Nephron progenitor cell (in vitro differentiated cells): Measurements from ENCODE around the gene NT5DC2.

ENCODE experiments used
- DNase-seq: peaks from one replicate; pipeline ENCODE4 v3.0.0; 2021
- H3K27ac Mint-ChIP-seq: 2 replicates; pipeline ENCODE4 v1.8.0; 2021; ENCODE audit warnings: mild to moderate bottlenecking, moderate library complexity, mixed read lengths
- H3K27me3 Mint-ChIP-seq: 2 replicates; pipeline ENCODE4 v1.8.0; 2021; ENCODE audit warnings: mild to moderate bottlenecking, low read depth, mixed read lengths; ENCODE audit not compliant: poor library complexity
- H3K36me3 Mint-ChIP-seq: 2 replicates; pipeline ENCODE4 v1.8.0; 2021; ENCODE audit warnings: low read depth, mixed read lengths
- H3K4me1 Mint-ChIP-seq: 2 replicates; pipeline ENCODE4 v1.8.0; 2021; ENCODE audit warnings: mixed read lengths
- H3K4me3 Mint-ChIP-seq: 2 replicates; pipeline ENCODE4 v1.8.0; 2021; ENCODE audit warnings: mild to moderate bottlenecking, moderate library complexity, mixed read lengths
- H3K9me3 Mint-ChIP-seq: 2 replicates; pipeline ENCODE4 v1.8.0; 2021; ENCODE audit warnings: mild to moderate bottlenecking, moderate library complexity, mixed read lengths
- TF ChIP-seq, protein P1 (sequence below): fragments of 200-600 bp; sonication (generic); IDR thresholded peaks from 2 replicates; pipeline ENCODE4 v1.5.0; 2021; ENCODE audit warnings: antibody characterized with exemption

Gene NT5DC2

DNA sequence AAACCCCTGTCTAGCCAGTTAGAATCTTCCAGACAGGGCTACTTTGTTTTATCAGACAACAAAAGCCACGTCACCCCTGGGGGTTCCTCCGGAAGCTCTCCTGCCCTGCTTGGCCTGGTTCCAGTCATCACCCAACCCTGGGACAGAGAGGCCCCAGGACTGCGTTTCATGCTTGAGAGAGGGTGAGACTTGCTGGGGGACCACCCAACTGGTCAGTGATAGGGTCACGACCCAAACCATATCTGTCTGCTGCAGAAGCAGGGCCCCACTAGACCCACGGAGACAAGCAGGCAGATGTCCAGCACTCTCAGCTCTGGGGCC, 1.2 kb downstream of the NT5DC2 start:
- TF ChIP-seq, protein P1, sequence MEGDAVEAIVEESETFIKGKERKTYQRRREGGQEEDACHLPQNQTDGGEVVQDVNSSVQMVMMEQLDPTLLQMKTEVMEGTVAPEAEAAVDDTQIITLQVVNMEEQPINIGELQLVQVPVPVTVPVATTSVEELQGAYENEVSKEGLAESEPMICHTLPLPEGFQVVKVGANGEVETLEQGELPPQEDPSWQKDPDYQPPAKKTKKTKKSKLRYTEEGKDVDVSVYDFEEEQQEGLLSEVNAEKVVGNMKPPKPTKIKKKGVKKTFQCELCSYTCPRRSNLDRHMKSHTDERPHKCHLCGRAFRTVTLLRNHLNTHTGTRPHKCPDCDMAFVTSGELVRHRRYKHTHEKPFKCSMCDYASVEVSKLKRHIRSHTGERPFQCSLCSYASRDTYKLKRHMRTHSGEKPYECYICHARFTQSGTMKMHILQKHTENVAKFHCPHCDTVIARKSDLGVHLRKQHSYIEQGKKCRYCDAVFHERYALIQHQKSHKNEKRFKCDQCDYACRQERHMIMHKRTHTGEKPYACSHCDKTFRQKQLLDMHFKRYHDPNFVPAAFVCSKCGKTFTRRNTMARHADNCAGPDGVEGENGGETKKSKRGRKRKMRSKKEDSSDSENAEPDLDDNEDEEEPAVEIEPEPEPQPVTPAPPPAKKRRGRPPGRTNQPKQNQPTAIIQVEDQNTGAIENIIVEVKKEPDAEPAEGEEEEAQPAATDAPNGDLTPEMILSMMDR, result no peak
- H3K4me1 Mint-ChIP-seq, result peaks cover 63% of the 10 kb centered on the region
- H3K27ac Mint-ChIP-seq, result no peak overlapping the region
- H3K4me3 Mint-ChIP-seq, result peak overlapping the region; percentile 88
- DNase-seq, result peak; percentile 36
- H3K36me3 Mint-ChIP-seq, result peaks cover 16% of the 10 kb centered on the region
- H3K27me3 Mint-ChIP-seq, result no peaks in the 10 kb centered on the region
- no peaks in the 10 kb centered on the region for H3K9me3 Mint-ChIP-seq

DNA sequence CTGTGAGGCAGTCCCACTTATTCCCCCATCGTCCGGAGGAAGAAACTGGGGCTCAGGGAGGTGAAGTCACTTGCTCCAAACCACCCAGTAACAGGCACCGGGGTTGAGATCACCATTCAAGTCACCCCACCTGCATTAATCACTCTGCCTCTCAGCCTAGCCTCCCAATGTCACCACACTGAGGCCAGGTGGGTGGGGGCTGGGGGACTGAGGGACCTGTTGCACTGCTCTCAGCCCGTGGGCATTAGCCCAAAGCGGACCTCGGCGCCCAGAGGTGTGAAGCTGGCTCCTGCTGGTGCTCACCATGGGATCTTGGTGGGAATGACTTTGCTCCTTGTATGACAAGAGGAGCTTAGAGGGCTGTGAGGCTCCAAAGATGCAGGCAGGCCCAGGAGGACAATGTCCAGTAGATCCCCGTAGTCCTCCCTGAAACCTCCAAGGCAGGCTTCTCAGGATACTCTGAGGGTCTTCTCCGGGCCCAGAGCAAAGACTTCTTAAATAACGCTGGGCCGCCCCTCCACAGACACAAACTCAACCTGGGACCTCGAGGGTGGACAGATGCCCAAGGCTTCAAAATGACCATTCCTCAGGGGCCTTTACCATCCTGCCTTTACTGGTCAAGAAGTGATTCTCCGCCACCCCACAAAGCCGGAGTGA, 1.7 kb downstream of the NT5DC2 start:
- Mint-ChIP-seq H3K4me3 (peak overlapping the region; percentile 88), H3K36me3 (peaks cover 16% of the 10 kb centered on the region), H3K27me3 (no peaks in the 10 kb centered on the region), H3K4me1 (peaks cover 63% of the 10 kb centered on the region), H3K27ac (no peak overlapping the region), H3K9me3 (no peaks in the 10 kb centered on the region)
- no peak for DNase-seq
- TF ChIP-seq, protein P1, result no peak

DNA sequence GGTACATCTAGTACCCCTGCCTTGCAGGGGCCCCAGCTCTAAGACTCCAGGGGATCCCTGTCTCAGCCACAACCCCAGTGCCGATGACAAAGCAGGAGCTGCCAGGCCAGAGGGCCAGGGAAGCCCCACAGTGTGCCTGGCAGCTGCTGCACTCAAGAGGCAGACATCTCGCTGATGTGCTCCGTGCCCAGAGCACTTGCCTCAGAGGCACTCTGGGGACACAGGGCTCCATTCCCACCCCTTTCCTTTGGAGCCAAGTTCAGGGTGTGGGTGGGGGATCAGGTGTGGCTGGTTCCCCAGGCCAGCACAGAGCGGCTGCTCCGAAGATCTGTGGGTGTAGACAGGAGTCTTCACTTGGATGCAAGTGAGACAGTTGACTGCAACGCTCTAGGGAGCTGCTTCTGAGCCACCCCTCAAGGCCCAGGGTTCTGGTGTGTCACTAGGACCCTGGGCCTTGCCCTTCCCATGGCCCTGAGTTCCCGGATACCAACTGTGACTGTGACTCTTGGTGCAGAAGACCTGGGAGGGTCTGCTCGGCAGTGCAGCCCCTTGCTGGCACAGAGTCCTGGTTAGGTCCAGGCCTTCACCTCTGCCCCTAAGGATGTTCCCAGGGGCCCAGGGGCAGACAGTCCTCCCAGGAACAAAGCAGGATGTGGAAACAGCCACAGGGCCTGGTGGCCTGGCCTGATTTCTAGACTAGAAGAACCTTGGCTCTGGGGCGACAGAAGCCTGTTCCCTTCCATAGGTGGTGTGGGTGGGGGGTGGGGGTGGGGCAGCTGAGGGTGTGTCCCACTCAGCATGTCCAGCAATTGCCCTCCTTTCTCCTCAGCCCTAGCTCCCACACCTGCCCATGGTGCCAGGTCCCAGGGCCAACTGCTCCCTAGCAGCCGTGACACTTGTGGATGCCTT, 2.5 kb downstream of the NT5DC2 start:
- TF ChIP-seq, protein P1, result no peak
- peak overlapping the region; percentile 88 for H3K4me3 Mint-ChIP-seq
- peaks cover 21% of the 10 kb centered on the region for H3K36me3 Mint-ChIP-seq
- H3K27me3 Mint-ChIP-seq, result no peaks in the 10 kb centered on the region
- no peak for DNase-seq
- H3K9me3 Mint-ChIP-seq, result no peaks in the 10 kb centered on the region
- peaks cover 63% of the 10 kb centered on the region for H3K4me1 Mint-ChIP-seq
- no peak overlapping the region for H3K27ac Mint-ChIP-seq

DNA sequence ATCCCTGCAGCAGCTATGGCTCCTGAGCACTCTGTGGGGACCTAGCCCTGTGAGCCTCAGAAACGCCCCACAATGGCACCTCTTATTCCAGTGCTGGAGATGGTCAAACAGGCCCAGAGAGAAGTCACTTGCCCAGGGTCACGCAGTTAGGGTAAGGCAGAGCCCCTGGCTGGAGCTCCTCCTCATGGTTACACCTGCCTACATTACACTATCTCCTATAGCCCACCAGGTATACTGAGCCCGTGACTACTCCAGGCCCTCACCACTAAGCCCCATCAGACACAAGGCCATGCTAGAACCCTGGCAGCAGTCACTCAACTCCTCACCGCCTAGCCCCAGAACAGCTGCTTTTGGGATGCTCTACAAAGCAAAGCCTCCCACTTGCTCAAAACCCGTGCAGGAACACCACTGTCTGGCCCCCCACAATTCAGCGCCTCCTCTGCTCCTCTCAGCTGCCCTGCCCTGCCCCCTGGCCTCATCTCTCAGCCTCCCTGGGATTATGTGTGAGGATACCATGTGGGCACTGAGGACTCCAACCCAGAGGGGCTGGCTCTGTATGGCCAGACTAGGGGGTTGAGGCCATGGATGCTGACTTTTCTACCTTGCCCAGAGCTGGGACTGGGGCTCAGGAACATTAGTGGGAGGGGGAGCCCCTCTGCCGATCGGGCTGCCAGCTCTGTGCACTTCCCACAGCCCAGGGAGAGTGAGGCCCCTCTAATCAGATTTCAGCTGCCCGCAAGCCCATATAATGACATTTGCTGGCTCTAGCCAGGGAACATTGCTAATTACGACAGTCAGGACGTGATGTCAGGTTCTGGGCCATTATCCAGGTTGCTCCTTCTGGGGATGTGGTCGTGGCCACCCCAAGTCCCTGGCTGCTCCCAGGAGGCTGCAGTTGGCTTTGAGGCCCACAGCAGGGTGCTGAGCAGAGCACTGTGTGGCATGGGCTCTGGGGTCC, 4.0 kb downstream of the NT5DC2 start:
- TF ChIP-seq, protein P1, result no peak
- DNase-seq, result no peak
- Mint-ChIP-seq H3K4me1 (peaks cover 55% of the 10 kb centered on the region), H3K36me3 (peaks cover 28% of the 10 kb centered on the region), H3K4me3 (peak overlapping the region; percentile 23), H3K27me3 (no peaks in the 10 kb centered on the region), H3K27ac (peak overlapping the region; percentile 69), H3K9me3 (no peaks in the 10 kb centered on the region)

DNA sequence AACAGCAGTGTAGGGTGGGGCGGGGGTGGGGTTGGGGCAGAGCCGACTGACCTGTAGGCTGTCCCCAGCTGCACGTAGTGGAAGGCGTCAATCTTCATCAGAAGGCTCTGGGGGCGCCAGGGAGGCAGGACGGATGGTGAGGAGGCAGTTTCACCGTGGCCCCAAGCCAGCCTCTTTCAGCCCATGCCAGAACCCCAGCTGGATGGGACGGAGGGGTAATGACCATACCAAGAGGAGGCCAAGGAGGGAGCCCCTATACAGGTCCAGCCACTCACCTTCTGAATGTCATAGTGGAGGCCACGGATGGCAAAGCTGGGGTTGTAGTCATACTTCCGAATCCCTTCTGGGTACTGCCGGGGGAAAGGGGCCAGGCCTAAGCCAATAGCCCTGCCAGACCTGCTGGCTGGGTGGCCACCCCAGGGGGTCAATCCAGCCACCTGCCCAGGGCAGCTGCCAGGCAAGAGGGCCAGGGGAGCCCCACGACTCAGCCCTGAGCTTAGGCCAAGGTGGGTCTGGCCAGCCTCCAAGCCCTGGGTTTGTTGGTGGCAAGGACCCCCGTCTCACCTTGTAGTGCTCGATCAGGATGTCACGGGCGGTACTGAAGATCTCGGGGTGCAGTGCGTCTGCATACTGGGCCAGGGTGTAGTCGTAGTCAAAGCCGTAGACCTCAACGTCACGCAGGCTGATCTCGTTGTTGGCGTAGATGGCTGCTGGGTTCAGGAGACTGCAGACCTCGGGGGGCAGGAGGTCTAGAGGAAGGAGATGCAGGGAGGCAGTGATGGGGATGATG, 4.9 kb downstream of the NT5DC2 start:
- no peak overlapping the region for H3K4me3 Mint-ChIP-seq
- peaks cover 36% of the 10 kb centered on the region for H3K36me3 Mint-ChIP-seq
- DNase-seq, result no peak
- TF ChIP-seq, protein P1, result no peak
- peaks cover 51% of the 10 kb centered on the region for H3K4me1 Mint-ChIP-seq
- peak overlapping the region; percentile 69 for H3K27ac Mint-ChIP-seq
- H3K27me3 Mint-ChIP-seq, result no peaks in the 10 kb centered on the region
- no peaks in the 10 kb centered on the region for H3K9me3 Mint-ChIP-seq
